Measurements from ENCODE around the gene NAALADL1. TPM values are rescaled to one million over a fixed set of nuclear protein-coding genes. Genes with fewer than 3 reads are reported as not detected.

The NAALADL1 gene
- total RNA-seq, 2 experiments from 2014 or later: 2.7 to 3.9 TPM

DNA sequence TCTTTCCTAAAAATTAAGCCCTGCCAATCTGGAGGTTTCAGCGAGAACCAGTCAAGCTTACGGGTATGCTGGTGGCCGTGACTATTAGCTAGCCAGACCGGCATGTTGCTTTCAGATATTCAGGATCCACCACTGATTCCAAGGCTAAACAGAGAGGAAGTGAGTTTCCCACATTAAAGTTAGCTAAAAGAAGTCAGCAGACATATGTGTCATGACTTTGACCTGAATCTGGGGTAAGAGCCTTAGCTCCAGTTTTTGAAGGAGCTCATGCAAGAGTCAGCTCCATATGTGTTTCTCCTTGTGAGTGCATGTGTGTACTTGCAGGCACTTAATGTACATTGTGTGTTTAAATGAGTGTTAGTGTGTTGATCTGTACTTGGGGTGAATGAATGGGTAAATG is 27.1 kb upstream of the NAALADL1 start:
- H3K4me2 ChIP-seq (ENCODE audit: low read length): peak overlapping the region; percentile 85
- peaks cover 8% of the 10 kb centered on the region; the same call in 1 of the 2 replicates for H4K20me1 ChIP-seq (ENCODE audit: insufficient read depth, low read length)
- peaks cover 39% of the 10 kb centered on the region for H3K4me1 ChIP-seq (ENCODE audit: insufficient read depth, low read length, poor library complexity, severe bottlenecking)
- H3K36me3 ChIP-seq (ENCODE audit: insufficient read depth, low read length): peaks cover 49% of the 10 kb centered on the region
- no peaks in the 10 kb centered on the region for H3K9me2 ChIP-seq (ENCODE audit: insufficient read depth, low read length)
- no peak overlapping the region for H3K27ac ChIP-seq (ENCODE audit: low read depth, low read length, poor library complexity, severe bottlenecking)
- POLR2A ChIA-PET: interaction anchor here (0.9 to 1.0 kb wide), 2 partner anchors 10 to 11 kb away, joined by 3 to 4 read pairs; partner anchors contain the start of gene VPS51
- H2AFZ ChIP-seq (ENCODE audit: low read length): no peak overlapping the region
- DNase-seq (ENCODE audit: low spot score): no peak
- intact Hi-C loops (cut with micrococcal nuclease; ENCODE audit: unreplicated experiment): loop anchor here (2.0 to 10.0 kb wide), 3 partner anchors 45 to 241 kb away; partner anchors contain the start of genes ATG2A, CDC42BPG and SAC3D1
- no peak for TF ChIP-seq EZH2phosphoT487 (IDR thresholded peaks at IDR 0.05; ENCODE audit: borderline replicate concordance, low read depth, low read length)
- TF ChIP-seq, protein P1, sequence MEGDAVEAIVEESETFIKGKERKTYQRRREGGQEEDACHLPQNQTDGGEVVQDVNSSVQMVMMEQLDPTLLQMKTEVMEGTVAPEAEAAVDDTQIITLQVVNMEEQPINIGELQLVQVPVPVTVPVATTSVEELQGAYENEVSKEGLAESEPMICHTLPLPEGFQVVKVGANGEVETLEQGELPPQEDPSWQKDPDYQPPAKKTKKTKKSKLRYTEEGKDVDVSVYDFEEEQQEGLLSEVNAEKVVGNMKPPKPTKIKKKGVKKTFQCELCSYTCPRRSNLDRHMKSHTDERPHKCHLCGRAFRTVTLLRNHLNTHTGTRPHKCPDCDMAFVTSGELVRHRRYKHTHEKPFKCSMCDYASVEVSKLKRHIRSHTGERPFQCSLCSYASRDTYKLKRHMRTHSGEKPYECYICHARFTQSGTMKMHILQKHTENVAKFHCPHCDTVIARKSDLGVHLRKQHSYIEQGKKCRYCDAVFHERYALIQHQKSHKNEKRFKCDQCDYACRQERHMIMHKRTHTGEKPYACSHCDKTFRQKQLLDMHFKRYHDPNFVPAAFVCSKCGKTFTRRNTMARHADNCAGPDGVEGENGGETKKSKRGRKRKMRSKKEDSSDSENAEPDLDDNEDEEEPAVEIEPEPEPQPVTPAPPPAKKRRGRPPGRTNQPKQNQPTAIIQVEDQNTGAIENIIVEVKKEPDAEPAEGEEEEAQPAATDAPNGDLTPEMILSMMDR (conservative IDR thresholded peaks at IDR 0.05; ENCODE audit: low read length): no peak
- no peaks in the 10 kb centered on the region for H3K9me3 ChIP-seq (ENCODE audit: low read length)
- peaks cover 45% of the 10 kb centered on the region for H3K79me2 ChIP-seq (ENCODE audit: insufficient read depth, low read depth, low read length)
- no TSS peak for BruUV-seq (replicated peaks)
- CTCF ChIA-PET (ENCODE audit: unreplicated experiment): no interaction called here
- no peak overlapping the region for H3K4me3 ChIP-seq (ENCODE audit: low read depth, low read length, poor library complexity, severe bottlenecking)

DNA sequence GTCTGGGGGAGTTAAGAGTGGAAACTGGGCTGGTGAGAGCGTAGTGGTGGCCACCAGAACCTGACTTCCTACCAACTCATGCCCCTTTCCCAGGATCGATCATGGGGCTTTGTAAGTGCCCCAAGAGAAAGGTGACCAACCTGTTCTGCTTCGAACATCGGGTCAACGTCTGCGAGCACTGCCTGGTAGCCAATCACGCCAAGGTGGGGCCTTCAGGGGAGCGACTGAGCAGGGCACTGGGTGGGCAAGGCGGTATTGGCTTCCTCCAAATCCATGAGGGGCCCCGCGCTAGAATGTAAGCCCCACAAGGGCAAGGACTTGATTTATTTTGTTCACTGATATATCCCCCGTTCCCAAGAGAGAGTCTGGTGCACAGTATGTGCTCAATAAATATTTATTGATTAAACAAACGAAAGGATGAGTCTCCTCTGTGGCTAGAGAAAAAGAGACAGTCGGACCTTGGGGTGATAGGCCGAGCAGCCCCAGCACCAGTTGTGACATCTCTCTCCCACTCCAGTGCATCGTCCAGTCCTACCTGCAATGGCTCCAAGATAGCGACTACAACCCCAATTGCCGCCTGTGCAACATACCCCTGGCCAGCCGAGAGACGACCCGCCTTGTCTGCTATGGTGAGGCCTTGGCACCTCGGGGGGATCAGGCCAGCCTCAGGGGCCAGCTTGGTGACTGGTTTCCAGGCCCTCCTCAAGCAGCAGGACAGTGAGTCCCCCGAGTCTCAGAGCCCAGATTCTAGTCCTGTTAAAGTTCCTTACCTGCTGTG is 26.4 kb upstream of the NAALADL1 start:
- Histone ChIP-seq H3K4me3 (ENCODE audit: low read depth, low read length, poor library complexity, severe bottlenecking) (peak overlapping the region; percentile 91), H4K20me1 (ENCODE audit: insufficient read depth, low read length) (peaks cover 8% of the 10 kb centered on the region; the same call in 1 of the 2 replicates), H3K79me2 (ENCODE audit: insufficient read depth, low read depth, low read length) (peaks cover 51% of the 10 kb centered on the region), H3K9me3 (ENCODE audit: low read length) (no peaks in the 10 kb centered on the region), H3K9me2 (ENCODE audit: insufficient read depth, low read length) (no peaks in the 10 kb centered on the region), H3K4me1 (ENCODE audit: insufficient read depth, low read length, poor library complexity, severe bottlenecking) (peaks cover 42% of the 10 kb centered on the region), H3K27ac (ENCODE audit: low read depth, low read length, poor library complexity, severe bottlenecking) (peak overlapping the region; percentile 74), H2AFZ (ENCODE audit: low read length) (no peak overlapping the region; the same call in 1 of the 2 replicates), H3K36me3 (ENCODE audit: insufficient read depth, low read length) (peaks cover 53% of the 10 kb centered on the region), H3K4me2 (ENCODE audit: low read length) (peak overlapping the region; percentile 85)
- ChIA-PET CTCF (ENCODE audit: unreplicated experiment) (no interaction called here), POLR2A (interaction anchor here (0.9 to 1.0 kb wide), 2 partner anchors 9 to 11 kb away, joined by 3 to 4 read pairs; partner anchors contain the start of gene VPS51)
- no peak for DNase-seq (ENCODE audit: low spot score)
- TF ChIP-seq, protein P1 (conservative IDR thresholded peaks at IDR 0.05; ENCODE audit: low read length): no peak
- TF ChIP-seq EZH2phosphoT487 (IDR thresholded peaks at IDR 0.05; ENCODE audit: borderline replicate concordance, low read depth, low read length): no peak
- BruUV-seq (replicated peaks): no TSS peak
- intact Hi-C loops (cut with micrococcal nuclease; ENCODE audit: unreplicated experiment): loop anchor here (1.0 to 10.0 kb wide), 6 partner anchors 33 to 240 kb away; partner anchors contain the start of genes ARL2, ATG2A, CDC42BPG and SAC3D1
